ENCODE data around the gene RNF20. TPM values are rescaled to one million over a fixed set of nuclear protein-coding genes. Genes with fewer than 3 reads are reported as not detected.
"Not testable (repeated sequence)": the region's sequence is repeated elsewhere in the genome, so short reads cannot be mapped to it uniquely, and the experiment has no call there.

Gene RNF20
- total and polyA plus RNA-seq, 10 donors, result 8.3 to 46.1 (median 23.3) TPM

DNA sequence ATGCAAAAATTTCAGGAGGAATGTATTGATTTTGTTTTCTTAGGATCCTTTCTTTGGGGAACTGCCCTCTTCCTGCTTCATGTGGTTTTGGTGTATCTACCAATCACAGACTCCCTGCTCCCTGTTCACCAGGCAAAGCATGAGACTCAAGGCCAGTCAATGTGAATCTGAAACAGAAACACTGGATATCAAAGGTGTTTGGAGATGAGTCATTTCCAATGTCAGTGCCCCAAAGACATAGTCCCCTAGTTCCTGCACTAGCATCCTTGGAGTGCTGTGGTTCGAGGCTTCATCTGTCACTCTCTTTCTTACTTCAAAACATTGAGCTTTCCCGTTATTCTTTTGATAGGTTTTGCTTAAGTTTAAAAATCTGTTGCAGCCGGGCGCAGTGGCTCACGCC is 53.0 kb downstream of the RNF20 start:
- Histone ChIP-seq H3K9me3 (no peaks in the 10 kb centered on the region), H3K4me1 (no peaks in the 10 kb centered on the region), H3K27ac (peak overlapping the region in 3 of 8 donors; percentile 43 to 72 (median 64)), H3K4me3 (no peak overlapping the region), H3K36me3 (no peaks in the 10 kb centered on the region), H3K27me3 (replicated peaks in 1 of 7) (no peaks in the 10 kb centered on the region)
- TF ChIP-seq POLR2AphosphoS5 (IDR thresholded peaks at IDR 0.05) (no peak), POLR2A (IDR thresholded peaks at IDR 0.05) (no peak)
- TF ChIP-seq, protein P1, sequence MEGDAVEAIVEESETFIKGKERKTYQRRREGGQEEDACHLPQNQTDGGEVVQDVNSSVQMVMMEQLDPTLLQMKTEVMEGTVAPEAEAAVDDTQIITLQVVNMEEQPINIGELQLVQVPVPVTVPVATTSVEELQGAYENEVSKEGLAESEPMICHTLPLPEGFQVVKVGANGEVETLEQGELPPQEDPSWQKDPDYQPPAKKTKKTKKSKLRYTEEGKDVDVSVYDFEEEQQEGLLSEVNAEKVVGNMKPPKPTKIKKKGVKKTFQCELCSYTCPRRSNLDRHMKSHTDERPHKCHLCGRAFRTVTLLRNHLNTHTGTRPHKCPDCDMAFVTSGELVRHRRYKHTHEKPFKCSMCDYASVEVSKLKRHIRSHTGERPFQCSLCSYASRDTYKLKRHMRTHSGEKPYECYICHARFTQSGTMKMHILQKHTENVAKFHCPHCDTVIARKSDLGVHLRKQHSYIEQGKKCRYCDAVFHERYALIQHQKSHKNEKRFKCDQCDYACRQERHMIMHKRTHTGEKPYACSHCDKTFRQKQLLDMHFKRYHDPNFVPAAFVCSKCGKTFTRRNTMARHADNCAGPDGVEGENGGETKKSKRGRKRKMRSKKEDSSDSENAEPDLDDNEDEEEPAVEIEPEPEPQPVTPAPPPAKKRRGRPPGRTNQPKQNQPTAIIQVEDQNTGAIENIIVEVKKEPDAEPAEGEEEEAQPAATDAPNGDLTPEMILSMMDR (IDR thresholded peaks at IDR 0.05 in 8 of 11, conservative IDR thresholded peaks at IDR 0.05 in 3 of 11), result no peak
- intact Hi-C loops (cut with DNase I; ENCODE audit: low total_unique reads), result no loop called here
- no peak for DNase-seq
- 67 to 89% (median 86%) methylated on average over 5 of the region's 5 CpGs for WGBS, 5 donors

- Histone ChIP-seq H3K4me3 (no peak overlapping the region), H3K4me1 (no peaks in the 10 kb centered on the region), H3K9me3 (no peaks in the 10 kb centered on the region), H3K27me3 (replicated peaks in 1 of 7) (no peaks in the 10 kb centered on the region), H3K27ac (no peak overlapping the region), H3K36me3 (no peaks in the 10 kb centered on the region)
- TF ChIP-seq, protein P1 (IDR thresholded peaks at IDR 0.05 in 8 of 11, conservative IDR thresholded peaks at IDR 0.05 in 3 of 11), result no peak
- TF ChIP-seq POLR2AphosphoS5 (IDR thresholded peaks at IDR 0.05), result no peak
- no peak for DNase-seq
- WGBS, 5 donors, result 83 to 92% (median 90%) methylated on average over 4 of the region's 4 CpGs
- intact Hi-C loops (cut with DNase I; ENCODE audit: low total_unique reads), result no loop called here
Measured at GRCh38 chr9:101587332-101588043, 53.8 kb downstream of the RNF20 start.

DNA sequence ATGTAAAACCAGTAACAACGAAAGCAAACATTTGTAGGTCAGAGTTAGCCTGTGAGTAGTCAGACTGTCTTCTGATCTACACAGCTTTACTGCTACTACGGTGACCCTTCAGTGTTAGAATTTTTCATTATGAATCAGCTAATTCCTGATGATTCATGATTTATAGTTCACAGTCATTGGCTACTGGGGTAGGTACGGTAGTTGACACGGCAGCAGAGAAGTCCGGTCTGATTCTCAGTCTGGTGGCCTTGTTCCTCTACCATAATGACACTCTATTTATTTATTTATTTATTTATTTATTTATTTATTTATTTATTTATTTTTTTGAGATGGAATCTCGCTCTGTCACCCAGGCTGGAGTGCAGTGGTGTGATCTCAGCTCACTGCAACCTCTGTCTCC is 56.4 kb downstream of the RNF20 start:
- H3K36me3 ChIP-seq; H3K4me1 ChIP-seq; H3K27me3 ChIP-seq (replicated peaks in 1 of 7); H3K9me3 ChIP-seq; H3K4me3 ChIP-seq; H3K27ac ChIP-seq; intact Hi-C loops (cut with DNase I; ENCODE audit: low total_unique reads); DNase-seq: not testable (repeated sequence)
- WGBS, 5 donors, result 78 to 93% (median 86%) methylated on average over 6 of the region's 6 CpGs

DNA sequence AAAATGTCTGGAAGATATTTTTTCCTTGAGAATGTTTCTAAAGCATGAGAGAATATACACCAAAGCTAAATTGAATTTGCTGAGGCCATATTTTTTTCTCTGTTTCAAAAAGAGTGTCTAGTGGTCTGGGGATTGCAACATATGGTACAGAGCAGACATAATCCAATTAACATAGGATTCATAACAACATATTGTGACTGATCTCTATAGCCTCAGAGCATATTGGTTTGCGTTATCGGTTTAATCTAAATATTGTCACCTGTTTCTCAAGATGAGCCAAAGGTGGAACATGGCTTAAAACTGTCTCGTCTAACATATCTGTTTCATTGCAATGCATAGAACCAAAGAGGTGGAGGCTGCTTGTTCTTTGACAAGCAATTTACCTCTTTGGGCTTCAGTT is 57.2 kb downstream of the RNF20 start:
- intact Hi-C loops (cut with DNase I; ENCODE audit: low total_unique reads), result no loop called here
- WGBS, 5 donors, result 89 to 95% (median 92%) methylated on average over 3 of the region's 3 CpGs

More for the DNA sequence above, 57.2 kb downstream of the RNF20 start:
- TF ChIP-seq, protein P1 (IDR thresholded peaks at IDR 0.05 in 8 of 11, conservative IDR thresholded peaks at IDR 0.05 in 3 of 11), result no peak
- no peak for TF ChIP-seq POLR2A (IDR thresholded peaks at IDR 0.05)
- TF ChIP-seq POLR2AphosphoS5 (IDR thresholded peaks at IDR 0.05), result no peak
- Histone ChIP-seq H3K4me1 (no peaks in the 10 kb centered on the region), H3K4me3 (no peak overlapping the region), H3K36me3 (no peaks in the 10 kb centered on the region), H3K27ac (no peak overlapping the region), H3K9me3 (no peaks in the 10 kb centered on the region), H3K27me3 (replicated peaks in 1 of 7) (no peaks in the 10 kb centered on the region)
- no peak for DNase-seq
